ENCODE measurements around the gene UFSP1. TPM values are rescaled to one million over a fixed set of nuclear protein-coding genes. Genes with fewer than 3 reads are reported as not detected.
"Not testable (repeated sequence)": the region's sequence is repeated elsewhere in the genome, so short reads cannot be mapped to it uniquely, and the experiment has no call there.

The UFSP1 gene
- total RNA-seq, 4 donors from 2014 or later = 2.0 to 7.1 (median 4.0) TPM

GRCh38 chr7:100921039-100921438 is 31.5 kb upstream of the UFSP1 start:
- Histone ChIP-seq H3K27me3 (no peaks in the 10 kb centered on the region), H3K9me3 (no peaks in the 10 kb centered on the region), H3K4me3 (no peak overlapping the region), H3K4me1 (peaks cover 0 to 3% of the 10 kb centered on the region in 2 donors), H3K27ac (no peak overlapping the region), H3K36me3 (no peaks in the 10 kb centered on the region)
- no peak for DNase-seq
- ATAC-seq = no peak
- in situ Hi-C loops (cut with MboI; ENCODE audit: low sequenced_read_pairs in 4 of 4) = no loop called here
- intact Hi-C loops (cut with DNase I; ENCODE audit: low total_unique reads) = no loop called here
- TF ChIP-seq CTCF (IDR thresholded peaks at IDR 0.05 in 4 of 5, conservative IDR thresholded peaks at IDR 0.05 in 1 of 5) (no peak), POLR2A (IDR thresholded peaks at IDR 0.05) (no peak)

- DNase-seq; H3K27ac ChIP-seq; in situ Hi-C loops (cut with MboI; ENCODE audit: low sequenced_read_pairs in 4 of 4); H3K4me1 ChIP-seq; H3K36me3 ChIP-seq; ATAC-seq; H3K9me3 ChIP-seq; intact Hi-C loops (cut with DNase I; ENCODE audit: low total_unique reads); H3K4me3 ChIP-seq; H3K27me3 ChIP-seq: not testable (repeated sequence)
Observed at GRCh38 chr7:100919779-100920437, 30.4 kb upstream of the UFSP1 start.

- ATAC-seq; DNase-seq; H3K9me3 ChIP-seq; H3K4me3 ChIP-seq; H3K27me3 ChIP-seq; H3K36me3 ChIP-seq; in situ Hi-C loops (cut with MboI; ENCODE audit: low sequenced_read_pairs in 4 of 4); H3K27ac ChIP-seq; H3K4me1 ChIP-seq; intact Hi-C loops (cut with DNase I; ENCODE audit: low total_unique reads): not testable (repeated sequence)
Observed at GRCh38 chr7:100919335-100919734, 29.8 kb upstream of the UFSP1 start.

- Histone ChIP-seq H3K27me3 (no peaks in the 10 kb centered on the region), H3K4me3 (no peak overlapping the region), H3K4me1 (peaks cover 0 to 3% of the 10 kb centered on the region in 2 donors), H3K9me3 (no peaks in the 10 kb centered on the region), H3K36me3 (no peaks in the 10 kb centered on the region), H3K27ac (no peak overlapping the region)
- DNase-seq (no peak), ATAC-seq (no peak)
- TF ChIP-seq POLR2A (IDR thresholded peaks at IDR 0.05) (no peak), CTCF (IDR thresholded peaks at IDR 0.05 in 4 of 5, conservative IDR thresholded peaks at IDR 0.05 in 1 of 5) (no peak)
- intact Hi-C loops (cut with DNase I; ENCODE audit: low total_unique reads) = no loop called here
- in situ Hi-C loops (cut with MboI; ENCODE audit: low sequenced_read_pairs in 4 of 4) = no loop called here
Observed at GRCh38 chr7:100914879-100915447, 25.4 kb upstream of the UFSP1 start.

GRCh38 chr7:100914208-100914878 is 24.8 kb upstream of the UFSP1 start:
- in situ Hi-C loops (cut with MboI; ENCODE audit: low sequenced_read_pairs in 4 of 4) = no loop called here

More at GRCh38 chr7:100914208-100914878, 24.8 kb upstream of the UFSP1 start:
- no peak overlapping the region for H3K27ac ChIP-seq
- ATAC-seq (no peak), DNase-seq (no peak)
- H3K4me1 ChIP-seq = peaks cover 0 to 3% of the 10 kb centered on the region in 2 donors
- no peaks in the 10 kb centered on the region for H3K9me3 ChIP-seq
- H3K36me3 ChIP-seq = no peaks in the 10 kb centered on the region
- intact Hi-C loops (cut with DNase I; ENCODE audit: low total_unique reads) = no loop called here
- no peak overlapping the region for H3K4me3 ChIP-seq
- no peaks in the 10 kb centered on the region for H3K27me3 ChIP-seq
- no peak for TF ChIP-seq CTCF (IDR thresholded peaks at IDR 0.05 in 4 of 5, conservative IDR thresholded peaks at IDR 0.05 in 1 of 5)
- no peak for TF ChIP-seq POLR2A (IDR thresholded peaks at IDR 0.05)

All from gastrocnemius medialis (tissue), 4 donors.